Measurements from ENCODE around the gene TMPRSS11B.
"Not testable (repeated sequence)": the region's sequence is repeated elsewhere in the genome, so short reads cannot be mapped to it uniquely, and the experiment has no call there.

Gene TMPRSS11B, protein sequence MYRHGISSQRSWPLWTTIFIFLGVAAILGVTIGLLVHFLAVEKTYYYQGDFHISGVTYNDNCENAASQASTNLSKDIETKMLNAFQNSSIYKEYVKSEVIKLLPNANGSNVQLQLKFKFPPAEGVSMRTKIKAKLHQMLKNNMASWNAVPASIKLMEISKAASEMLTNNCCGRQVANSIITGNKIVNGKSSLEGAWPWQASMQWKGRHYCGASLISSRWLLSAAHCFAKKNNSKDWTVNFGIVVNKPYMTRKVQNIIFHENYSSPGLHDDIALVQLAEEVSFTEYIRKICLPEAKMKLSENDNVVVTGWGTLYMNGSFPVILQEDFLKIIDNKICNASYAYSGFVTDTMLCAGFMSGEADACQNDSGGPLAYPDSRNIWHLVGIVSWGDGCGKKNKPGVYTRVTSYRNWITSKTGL

DNA sequence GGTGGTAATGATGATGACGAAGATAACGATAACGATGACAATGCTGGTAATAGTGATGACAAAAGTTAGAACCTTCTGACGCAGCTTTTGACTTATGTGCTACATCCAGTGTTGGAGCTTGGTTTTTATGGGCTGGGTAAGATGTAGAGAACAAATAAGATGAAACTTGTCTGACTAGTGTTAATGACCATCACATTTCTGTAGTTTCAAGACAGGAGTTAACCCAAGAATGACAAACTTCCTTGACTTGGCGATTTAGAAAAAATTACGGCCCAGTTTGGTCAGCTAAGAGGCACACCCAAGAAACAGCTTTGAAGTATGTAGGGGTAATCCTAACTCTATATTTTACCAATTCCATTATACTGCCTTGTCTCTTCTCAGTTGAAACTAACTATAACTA lies at the start of gene TMPRSS11B:
TSS of gene TMPRSS11B (minus strand) at position 101 of the 400 bp plus-strand sequence. CDS start 136 bp downstream, outside the sequence.
- H3K4me3 Mint-ChIP-seq = no peak within 1 kb of the TSS
- no peak for ATAC-seq (replicated peaks; ENCODE audit: extremely low read depth, poor library complexity, severe bottlenecking)
- no peak within 1 kb of the TSS for H3K27ac Mint-ChIP-seq (ENCODE audit: low read depth)
- H3K9me3 Mint-ChIP-seq = no peaks in the 10 kb centered on the region
- H3K4me1 Mint-ChIP-seq = no peaks in the 10 kb centered on the region
- no peak for DNase-seq (ENCODE audit: low spot score in 2 of 2)
- H3K27me3 Mint-ChIP-seq = peaks cover 10% of the 10 kb centered on the region
- no peaks in the 10 kb centered on the region for H3K36me3 Mint-ChIP-seq (ENCODE audit: insufficient read depth)

DNA sequence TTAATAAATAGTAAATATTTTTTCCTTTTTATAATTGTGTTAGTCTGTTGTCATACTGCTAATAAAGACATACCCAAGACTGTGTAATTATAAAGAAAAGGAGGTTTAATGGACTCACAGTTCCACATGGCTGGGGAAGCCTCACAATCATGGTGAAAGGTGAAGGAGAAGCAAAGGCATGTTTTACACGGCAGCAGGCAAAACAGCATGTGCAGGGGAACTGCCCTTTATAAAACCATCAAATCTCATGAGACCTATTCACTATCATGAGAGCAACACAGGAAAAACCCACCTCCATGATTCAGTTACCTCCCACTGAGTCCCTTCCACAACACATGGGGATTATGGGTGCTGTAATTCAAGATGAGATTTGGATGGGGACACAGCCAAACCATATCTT lies 45.8 kb upstream of the TMPRSS11B start:
- DNase-seq (ENCODE audit: low spot score in 2 of 2) (no peak), ATAC-seq (replicated peaks; ENCODE audit: extremely low read depth, poor library complexity, severe bottlenecking) (no peak)
- H3K36me3 Mint-ChIP-seq (ENCODE audit: insufficient read depth) = no peaks in the 10 kb centered on the region
- no peak overlapping the region for H3K4me3 Mint-ChIP-seq
- no peak overlapping the region for H3K27ac Mint-ChIP-seq (ENCODE audit: low read depth)
- peaks cover 4% of the 10 kb centered on the region for H3K4me1 Mint-ChIP-seq
- H3K27me3 Mint-ChIP-seq = peaks cover 35% of the 10 kb centered on the region
- H3K9me3 Mint-ChIP-seq = no peaks in the 10 kb centered on the region

DNA sequence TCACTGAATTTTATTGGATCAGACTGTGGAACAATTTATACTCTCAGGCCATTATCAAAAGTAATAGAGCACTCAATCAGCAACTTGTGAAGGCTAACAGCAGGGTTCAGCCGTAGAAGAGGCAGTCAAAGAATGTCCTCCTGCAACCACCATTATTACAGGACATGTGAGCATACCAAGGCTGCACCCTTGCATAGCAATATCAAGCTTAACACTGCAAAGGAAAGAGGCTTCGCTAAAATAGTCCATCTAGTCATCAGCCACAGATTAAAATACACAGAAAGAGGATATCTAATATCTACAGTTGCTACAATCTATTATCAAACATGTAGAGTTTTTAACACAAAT lies 42.9 kb upstream of the TMPRSS11B start:
- Mint-ChIP-seq H3K4me1 (peaks cover 4% of the 10 kb centered on the region), H3K27me3 (peaks cover 19% of the 10 kb centered on the region), H3K36me3 (ENCODE audit: insufficient read depth) (no peaks in the 10 kb centered on the region), H3K4me3 (peak overlapping the region; percentile 17), H3K27ac (ENCODE audit: low read depth) (peak overlapping the region; percentile 4), H3K9me3 (no peaks in the 10 kb centered on the region)
- ATAC-seq (replicated peaks; ENCODE audit: extremely low read depth, poor library complexity, severe bottlenecking) = no peak
- DNase-seq (ENCODE audit: low spot score in 2 of 2) = no peak

DNA sequence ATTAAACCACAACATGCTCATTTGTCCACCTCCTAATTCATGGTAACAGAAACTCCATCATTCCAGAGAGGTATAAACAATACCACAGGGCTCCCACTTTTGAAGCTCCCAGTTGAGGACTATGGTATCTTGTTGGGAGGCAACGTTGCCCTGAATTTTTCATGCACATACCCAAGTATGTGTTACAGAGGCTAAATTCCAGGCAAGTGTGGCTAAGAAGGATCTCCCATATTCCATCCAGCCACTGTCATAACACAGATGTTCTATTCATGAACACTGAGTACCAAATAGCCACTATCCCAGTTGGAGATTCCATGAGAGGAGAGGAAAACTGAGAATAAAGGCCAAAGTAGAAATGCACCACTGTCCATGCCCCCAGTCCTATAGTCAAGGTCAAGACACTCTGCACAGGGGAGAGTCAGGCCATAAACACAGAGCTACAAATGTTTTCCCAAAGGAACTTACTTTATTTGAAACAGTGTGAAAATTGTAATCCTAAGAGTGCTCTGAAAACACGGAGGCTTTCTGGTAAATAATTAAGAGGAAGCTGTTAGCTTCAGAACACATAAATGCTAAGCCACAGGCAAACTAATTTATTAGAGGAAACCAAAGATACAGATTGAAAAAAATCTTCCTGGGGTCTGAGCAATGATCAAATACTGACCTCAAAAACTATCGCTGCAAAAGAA lies 42.4 kb upstream of the TMPRSS11B start:
- peaks cover 19% of the 10 kb centered on the region for H3K27me3 Mint-ChIP-seq
- ATAC-seq (replicated peaks; ENCODE audit: extremely low read depth, poor library complexity, severe bottlenecking) (no peak), DNase-seq (ENCODE audit: low spot score in 2 of 2) (no peak)
- peaks cover 4% of the 10 kb centered on the region for H3K4me1 Mint-ChIP-seq
- H3K4me3 Mint-ChIP-seq = peak overlapping the region; percentile 17
- no peaks in the 10 kb centered on the region for H3K36me3 Mint-ChIP-seq (ENCODE audit: insufficient read depth)
- H3K9me3 Mint-ChIP-seq = no peaks in the 10 kb centered on the region
- peak overlapping the region; percentile 4 for H3K27ac Mint-ChIP-seq (ENCODE audit: low read depth)

DNA sequence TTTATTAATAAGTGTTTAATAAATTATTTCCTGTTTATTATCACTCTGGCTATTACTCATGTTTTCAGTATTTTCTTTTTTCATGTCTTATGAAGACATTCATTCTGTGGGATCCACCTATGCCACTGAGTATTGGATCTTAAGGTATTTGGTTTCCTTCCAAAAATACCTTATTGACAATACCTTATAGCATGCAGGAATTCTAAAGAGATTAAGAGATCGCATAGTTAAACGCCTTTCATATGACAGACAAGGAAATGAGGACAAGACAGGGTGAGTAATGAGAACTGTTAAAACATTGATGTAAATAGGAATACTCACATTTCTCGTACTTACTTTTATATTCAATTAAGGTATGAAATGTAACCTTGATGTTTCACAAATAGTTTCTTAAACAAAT lies 38.2 kb upstream of the TMPRSS11B start:
- H3K36me3 Mint-ChIP-seq (ENCODE audit: insufficient read depth) = no peaks in the 10 kb centered on the region
- H3K27me3 Mint-ChIP-seq = peaks cover 17% of the 10 kb centered on the region
- no peaks in the 10 kb centered on the region for H3K9me3 Mint-ChIP-seq
- no peak overlapping the region for H3K27ac Mint-ChIP-seq (ENCODE audit: low read depth)
- H3K4me1 Mint-ChIP-seq = peaks cover 4% of the 10 kb centered on the region
- DNase-seq (ENCODE audit: low spot score in 2 of 2) = no peak
- no peak for ATAC-seq (replicated peaks; ENCODE audit: extremely low read depth, poor library complexity, severe bottlenecking)
- H3K4me3 Mint-ChIP-seq = no peak overlapping the region

DNA sequence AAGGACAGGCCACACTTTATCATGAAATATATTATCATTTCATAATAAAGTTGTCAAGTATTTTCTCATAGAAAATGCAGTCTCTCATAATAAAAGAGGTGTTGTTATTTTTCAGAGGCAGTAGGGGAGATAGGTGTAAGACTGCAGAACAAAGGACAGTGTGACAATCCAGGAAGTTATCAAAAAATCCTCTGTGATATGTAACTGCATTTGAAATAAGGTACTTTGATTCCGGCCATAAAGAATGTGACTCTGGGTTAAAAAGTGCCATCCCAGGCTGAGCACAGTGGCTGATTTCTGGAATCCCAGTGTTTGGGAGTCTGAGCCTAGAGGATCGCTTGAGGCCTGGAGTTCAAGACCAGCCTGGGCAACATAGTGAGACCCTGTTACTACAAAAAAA lies 37.6 kb upstream of the TMPRSS11B start:
- no peaks in the 10 kb centered on the region for H3K9me3 Mint-ChIP-seq
- no peaks in the 10 kb centered on the region for H3K36me3 Mint-ChIP-seq (ENCODE audit: insufficient read depth)
- peaks cover under 1% of the 10 kb centered on the region for H3K4me1 Mint-ChIP-seq
- H3K27me3 Mint-ChIP-seq = peaks cover 11% of the 10 kb centered on the region
- no peak overlapping the region for H3K27ac Mint-ChIP-seq (ENCODE audit: low read depth)
- ATAC-seq (replicated peaks; ENCODE audit: extremely low read depth, poor library complexity, severe bottlenecking) (no peak), DNase-seq (ENCODE audit: low spot score in 2 of 2) (no peak)
- no peak overlapping the region for H3K4me3 Mint-ChIP-seq

DNA sequence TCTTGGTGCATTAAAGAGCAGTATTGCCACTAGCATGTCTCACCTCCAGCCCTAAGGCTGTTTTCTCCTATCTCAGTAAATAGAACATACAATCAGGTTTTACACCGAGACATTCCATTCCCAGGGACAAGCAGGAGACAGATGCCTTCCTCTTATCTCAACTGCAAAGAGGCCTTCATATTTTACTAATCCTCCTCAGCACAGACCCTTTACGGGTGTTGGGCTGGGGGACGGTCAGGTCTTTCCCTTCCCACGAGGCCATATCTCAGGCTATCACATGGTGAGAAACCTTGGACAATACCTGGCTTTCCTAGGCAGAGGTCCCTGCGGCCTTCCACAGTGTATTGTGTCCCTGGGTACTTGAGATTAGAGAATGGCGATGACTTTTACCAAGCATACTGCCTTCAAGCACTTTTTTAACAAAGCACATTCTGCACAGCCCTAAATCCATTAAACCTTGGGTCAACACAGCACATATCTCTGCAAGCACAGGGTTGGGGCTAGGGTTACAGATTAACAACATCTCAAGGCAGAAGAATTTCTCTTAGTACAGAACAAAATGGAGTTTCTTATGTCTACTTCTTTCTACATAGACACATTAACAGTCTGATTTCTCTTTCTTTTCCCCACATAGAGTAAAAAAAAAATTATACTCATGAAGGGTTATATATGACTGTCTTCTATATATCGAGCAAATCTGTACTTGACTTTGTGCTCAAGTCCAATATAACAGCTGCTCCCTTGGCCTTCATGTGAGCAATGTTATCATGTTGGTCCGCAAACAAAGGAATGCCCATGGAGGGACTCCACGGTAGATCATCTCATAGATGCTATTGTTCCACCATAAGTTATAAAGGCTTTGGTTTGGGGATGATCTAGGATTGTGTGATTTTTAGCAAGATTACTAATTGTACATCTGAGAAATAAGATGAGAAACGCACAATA lies 36.6 kb upstream of the TMPRSS11B start:
- not testable (repeated sequence) for H3K9me3 Mint-ChIP-seq

DNA sequence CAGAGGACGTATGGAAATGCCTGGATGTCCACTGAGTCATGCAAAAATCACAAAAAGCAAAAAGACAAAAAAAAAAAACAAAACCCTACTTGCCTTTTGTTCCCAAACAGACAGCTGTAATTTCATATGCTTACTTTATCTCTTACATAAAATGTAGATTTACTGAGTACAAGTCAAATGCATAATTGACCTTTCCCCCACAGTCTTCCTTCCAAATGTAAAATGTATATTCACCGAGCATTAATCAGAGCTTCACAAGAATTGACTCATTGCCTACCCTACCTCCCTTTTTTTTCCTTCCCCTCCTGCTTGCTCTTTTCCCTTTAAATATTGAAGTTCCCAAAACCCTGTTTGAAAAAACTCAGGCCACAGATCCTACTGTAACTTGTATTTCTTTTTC lies 32.5 kb upstream of the TMPRSS11B start:
- Mint-ChIP-seq H3K27me3 (peaks cover 11% of the 10 kb centered on the region), H3K4me3 (no peak overlapping the region), H3K9me3 (no peaks in the 10 kb centered on the region), H3K4me1 (no peaks in the 10 kb centered on the region), H3K36me3 (ENCODE audit: insufficient read depth) (peaks cover 2% of the 10 kb centered on the region), H3K27ac (ENCODE audit: low read depth) (no peak overlapping the region)
- ATAC-seq (replicated peaks; ENCODE audit: extremely low read depth, poor library complexity, severe bottlenecking) (no peak), DNase-seq (ENCODE audit: low spot score in 2 of 2) (no peak)

More for the DNA sequence above, 36.6 kb upstream of the TMPRSS11B start:
- not testable (repeated sequence) for ATAC-seq (replicated peaks; ENCODE audit: extremely low read depth, poor library complexity, severe bottlenecking); DNase-seq (ENCODE audit: low spot score in 2 of 2); H3K27ac Mint-ChIP-seq (ENCODE audit: low read depth); H3K27me3 Mint-ChIP-seq; H3K4me1 Mint-ChIP-seq; H3K4me3 Mint-ChIP-seq; H3K36me3 Mint-ChIP-seq (ENCODE audit: insufficient read depth)

DNA sequence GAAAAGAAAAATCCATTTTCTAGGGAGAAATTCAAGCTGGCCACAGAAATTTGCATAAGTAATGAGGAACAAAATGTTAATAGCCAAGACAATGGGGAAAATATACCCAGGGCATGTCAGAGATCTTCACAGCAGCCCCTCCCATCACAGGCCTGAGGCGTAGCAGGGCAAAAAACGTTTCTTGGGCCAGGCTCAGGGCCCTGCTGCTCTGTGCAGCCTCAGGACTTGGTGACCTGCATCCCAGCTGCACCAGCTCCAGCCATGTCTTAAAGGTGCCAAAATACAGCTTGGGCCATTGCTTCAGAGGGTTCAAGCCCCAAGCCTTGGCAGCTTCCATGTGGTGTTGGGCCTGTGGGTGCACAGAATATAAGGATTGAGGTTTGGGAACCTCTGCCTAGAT lies 32.1 kb upstream of the TMPRSS11B start:
- no peaks in the 10 kb centered on the region for H3K4me1 Mint-ChIP-seq
- peaks cover 14% of the 10 kb centered on the region for H3K27me3 Mint-ChIP-seq
- H3K4me3 Mint-ChIP-seq = no peak overlapping the region

DNA sequence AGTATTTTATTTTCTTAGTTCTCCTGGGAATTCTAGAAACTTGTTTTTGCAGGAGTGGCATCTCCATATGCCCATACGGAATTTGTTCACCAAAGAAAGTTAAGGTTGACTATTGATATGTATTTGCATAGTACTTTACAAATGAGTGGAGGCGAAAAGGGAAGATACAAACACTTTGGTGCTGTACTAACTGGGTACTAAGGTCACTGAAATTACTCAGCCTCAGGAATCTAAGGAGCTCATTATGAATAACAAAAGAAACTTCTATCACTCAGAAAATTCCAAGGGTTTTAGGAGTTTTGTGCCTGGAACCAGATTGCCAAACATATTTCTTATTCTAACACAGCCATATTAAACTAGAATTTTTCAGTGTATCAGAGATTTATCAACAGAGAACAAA lies 27.4 kb upstream of the TMPRSS11B start:
- no peak for ATAC-seq (replicated peaks; ENCODE audit: extremely low read depth, poor library complexity, severe bottlenecking)
- DNase-seq (ENCODE audit: low spot score in 2 of 2) = no peak
- H3K4me1 Mint-ChIP-seq = no peaks in the 10 kb centered on the region

More for the DNA sequence above, 32.1 kb upstream of the TMPRSS11B start:
- H3K27ac Mint-ChIP-seq (ENCODE audit: low read depth) = no peak overlapping the region
- peaks cover 2% of the 10 kb centered on the region for H3K36me3 Mint-ChIP-seq (ENCODE audit: insufficient read depth)
- H3K9me3 Mint-ChIP-seq = no peaks in the 10 kb centered on the region
- no peak for ATAC-seq (replicated peaks; ENCODE audit: extremely low read depth, poor library complexity, severe bottlenecking)
- no peak for DNase-seq (ENCODE audit: low spot score in 2 of 2)

DNA sequence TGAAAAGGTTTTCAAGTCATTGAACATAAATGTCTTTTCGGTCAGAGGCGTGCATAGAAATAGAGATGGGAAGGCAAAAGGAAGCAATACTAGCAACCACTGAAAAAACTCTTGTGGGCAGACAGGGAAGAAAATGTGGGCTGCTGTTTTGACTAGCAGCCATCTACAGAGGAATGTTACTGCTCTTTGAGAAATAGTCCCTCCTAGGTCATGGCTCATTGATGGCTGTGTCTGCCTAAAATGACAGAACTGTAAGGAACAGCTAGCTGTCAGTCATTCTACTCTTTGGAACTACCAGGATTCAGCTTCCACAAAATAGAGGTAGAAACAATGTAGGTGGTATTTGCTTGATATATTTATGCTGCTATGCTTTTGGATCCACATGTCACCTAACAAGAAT lies 26.9 kb upstream of the TMPRSS11B start:
- H3K4me1 Mint-ChIP-seq = no peaks in the 10 kb centered on the region
- peak overlapping the region; percentile 42 for H3K27ac Mint-ChIP-seq (ENCODE audit: low read depth)
- no peak overlapping the region for H3K4me3 Mint-ChIP-seq
- DNase-seq (ENCODE audit: low spot score in 2 of 2) (no peak), ATAC-seq (replicated peaks; ENCODE audit: extremely low read depth, poor library complexity, severe bottlenecking) (no peak)
- H3K27me3 Mint-ChIP-seq = peaks cover 24% of the 10 kb centered on the region
- H3K9me3 Mint-ChIP-seq = no peaks in the 10 kb centered on the region
- peaks cover 2% of the 10 kb centered on the region for H3K36me3 Mint-ChIP-seq (ENCODE audit: insufficient read depth)

More for the DNA sequence above, 27.4 kb upstream of the TMPRSS11B start:
- no peak overlapping the region for H3K27ac Mint-ChIP-seq (ENCODE audit: low read depth)
- H3K36me3 Mint-ChIP-seq (ENCODE audit: insufficient read depth) = peaks cover 2% of the 10 kb centered on the region
- no peak overlapping the region for H3K4me3 Mint-ChIP-seq
- peaks cover 24% of the 10 kb centered on the region for H3K27me3 Mint-ChIP-seq
- no peaks in the 10 kb centered on the region for H3K9me3 Mint-ChIP-seq

DNA sequence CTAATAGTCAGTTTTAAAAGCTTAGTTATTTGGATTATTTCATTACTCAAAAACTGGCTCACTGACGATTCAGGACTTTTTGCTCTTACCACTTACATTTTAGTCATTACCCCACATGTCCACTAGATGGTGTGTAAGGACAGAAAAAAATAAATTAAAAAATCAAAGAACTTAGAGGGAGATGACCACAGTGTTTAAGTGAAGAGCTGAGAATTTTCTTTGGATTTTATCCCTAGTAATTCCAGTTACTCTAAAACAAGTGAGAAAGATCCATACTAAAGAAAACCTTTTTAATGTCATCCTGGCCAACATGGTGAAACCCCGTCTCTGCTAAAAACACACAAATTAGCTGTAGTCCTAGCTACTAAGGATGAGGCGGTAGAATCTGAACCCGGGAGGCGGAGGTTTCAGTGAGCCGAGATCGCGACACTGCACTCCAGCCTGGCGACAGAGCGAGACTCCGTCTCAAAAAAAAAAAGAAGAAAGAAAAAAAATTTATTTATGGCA lies 26.4 kb upstream of the TMPRSS11B start:
- no peaks in the 10 kb centered on the region for H3K4me1 Mint-ChIP-seq
- peak overlapping the region; percentile 42 for H3K27ac Mint-ChIP-seq (ENCODE audit: low read depth)
- peaks cover 2% of the 10 kb centered on the region for H3K36me3 Mint-ChIP-seq (ENCODE audit: insufficient read depth)
- H3K27me3 Mint-ChIP-seq = peaks cover 24% of the 10 kb centered on the region
- ATAC-seq (replicated peaks; ENCODE audit: extremely low read depth, poor library complexity, severe bottlenecking) (no peak), DNase-seq (ENCODE audit: low spot score in 2 of 2) (no peak)
- H3K4me3 Mint-ChIP-seq = no peak overlapping the region
- H3K9me3 Mint-ChIP-seq = no peaks in the 10 kb centered on the region

Measured in central memory CD8-positive, alpha-beta T cell (primary cell).